ENCODE data around the gene COL4A6. TPM values are rescaled to one million over a fixed set of nuclear protein-coding genes. Genes with fewer than 3 reads are reported as not detected.

COL4A6 gene
- total and polyA plus RNA-seq, 2 experiments from 2014 or later, result 4.0 to 12.9 TPM

DNA sequence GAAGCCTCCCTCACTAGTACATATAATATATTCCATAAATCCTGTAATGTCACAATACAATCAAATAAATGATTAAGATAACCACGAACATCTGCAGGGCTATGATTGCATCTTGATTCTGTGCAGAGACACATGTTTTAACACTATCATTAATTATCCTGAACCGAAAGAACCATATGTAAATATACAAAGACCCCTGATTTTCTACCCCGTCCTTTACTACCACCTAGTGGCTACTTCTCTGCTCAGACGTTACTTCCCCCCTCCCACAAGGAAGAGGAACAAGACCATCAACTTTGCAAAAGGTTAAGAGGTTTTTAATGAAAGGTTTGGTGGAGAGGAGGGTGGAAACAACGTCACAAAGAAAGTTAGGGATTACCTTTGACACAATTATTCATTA is 134.0 kb downstream of the COL4A6 start:
- H3K4me3 ChIP-seq, result no peak overlapping the region
- H3K9me3 ChIP-seq (ENCODE audit: low read depth), result no peaks in the 10 kb centered on the region
- H3K27ac ChIP-seq, result no peak overlapping the region
- no peaks in the 10 kb centered on the region for H3K27me3 ChIP-seq
- no peaks in the 10 kb centered on the region for H4K20me1 ChIP-seq (ENCODE audit: insufficient read depth, poor library complexity, severe bottlenecking)
- H3K36me3 ChIP-seq (replicated peaks; ENCODE audit: insufficient read depth, low read depth), result no peaks in the 10 kb centered on the region
- 31% methylated on average over 5 of the region's 5 CpGs for WGBS (ENCODE audit: low lambda C conversion rate, missing lambda C conversion rate)
- no peak for DNase-seq (ENCODE audit: low spot score)
- TF ChIP-seq, protein P1, sequence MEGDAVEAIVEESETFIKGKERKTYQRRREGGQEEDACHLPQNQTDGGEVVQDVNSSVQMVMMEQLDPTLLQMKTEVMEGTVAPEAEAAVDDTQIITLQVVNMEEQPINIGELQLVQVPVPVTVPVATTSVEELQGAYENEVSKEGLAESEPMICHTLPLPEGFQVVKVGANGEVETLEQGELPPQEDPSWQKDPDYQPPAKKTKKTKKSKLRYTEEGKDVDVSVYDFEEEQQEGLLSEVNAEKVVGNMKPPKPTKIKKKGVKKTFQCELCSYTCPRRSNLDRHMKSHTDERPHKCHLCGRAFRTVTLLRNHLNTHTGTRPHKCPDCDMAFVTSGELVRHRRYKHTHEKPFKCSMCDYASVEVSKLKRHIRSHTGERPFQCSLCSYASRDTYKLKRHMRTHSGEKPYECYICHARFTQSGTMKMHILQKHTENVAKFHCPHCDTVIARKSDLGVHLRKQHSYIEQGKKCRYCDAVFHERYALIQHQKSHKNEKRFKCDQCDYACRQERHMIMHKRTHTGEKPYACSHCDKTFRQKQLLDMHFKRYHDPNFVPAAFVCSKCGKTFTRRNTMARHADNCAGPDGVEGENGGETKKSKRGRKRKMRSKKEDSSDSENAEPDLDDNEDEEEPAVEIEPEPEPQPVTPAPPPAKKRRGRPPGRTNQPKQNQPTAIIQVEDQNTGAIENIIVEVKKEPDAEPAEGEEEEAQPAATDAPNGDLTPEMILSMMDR (IDR thresholded peaks at IDR 0.05; ENCODE audit: poor library complexity), result peak; percentile 46
- TF ChIP-seq EZH2 (IDR thresholded peaks at IDR 0.05; ENCODE audit: borderline replicate concordance) (no peak), EZH2phosphoT487 (IDR thresholded peaks at IDR 0.05; ENCODE audit: low read depth, severe bottlenecking, unreplicated experiment) (no peak)
- no peak overlapping the region for H2AFZ ChIP-seq
- H3K79me2 ChIP-seq, result no peaks in the 10 kb centered on the region
- H3K4me2 ChIP-seq, result peak overlapping the region; percentile 1
- peaks cover 6% of the 10 kb centered on the region for H3K4me1 ChIP-seq (ENCODE audit: insufficient read depth)
- H3K9me2 ChIP-seq (replicated peaks; ENCODE audit: insufficient read depth), result no peaks in the 10 kb centered on the region

DNA sequence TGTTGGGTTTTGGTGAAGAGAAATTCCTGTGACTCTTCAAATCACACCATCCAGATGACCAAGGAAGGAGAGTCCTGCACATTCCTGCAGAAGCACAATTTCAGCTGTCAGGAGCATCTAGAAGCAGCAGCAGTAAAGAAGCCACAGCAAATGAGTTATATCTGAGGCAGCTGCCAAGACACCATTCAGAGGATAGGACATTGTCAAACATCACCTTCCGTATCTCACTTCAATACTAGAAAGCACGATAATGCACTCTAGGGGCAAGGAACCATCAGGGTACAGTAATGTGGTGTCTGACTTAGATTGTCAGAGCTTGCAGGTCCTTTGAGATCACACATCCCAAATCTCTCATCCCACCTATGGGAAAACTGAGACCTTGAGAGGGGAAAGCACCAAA is 134.5 kb downstream of the COL4A6 start:
- no peak overlapping the region for H2AFZ ChIP-seq
- H3K9me2 ChIP-seq (replicated peaks; ENCODE audit: insufficient read depth), result no peaks in the 10 kb centered on the region
- 69% methylated on average over 2 of the region's 2 CpGs for WGBS (ENCODE audit: low lambda C conversion rate, missing lambda C conversion rate)
- peak overlapping the region; percentile 1 for H3K4me2 ChIP-seq
- no peak overlapping the region for H3K4me3 ChIP-seq
- no peaks in the 10 kb centered on the region for H3K27me3 ChIP-seq
- no peaks in the 10 kb centered on the region for H3K36me3 ChIP-seq (replicated peaks; ENCODE audit: insufficient read depth, low read depth)
- no peaks in the 10 kb centered on the region for H4K20me1 ChIP-seq (ENCODE audit: insufficient read depth, poor library complexity, severe bottlenecking)
- H3K79me2 ChIP-seq, result no peaks in the 10 kb centered on the region
- no peak for TF ChIP-seq EZH2phosphoT487 (IDR thresholded peaks at IDR 0.05; ENCODE audit: low read depth, severe bottlenecking, unreplicated experiment)
- TF ChIP-seq, protein P1 (IDR thresholded peaks at IDR 0.05; ENCODE audit: poor library complexity), result no peak
- TF ChIP-seq EZH2 (IDR thresholded peaks at IDR 0.05; ENCODE audit: borderline replicate concordance), result no peak
- no peak overlapping the region for H3K27ac ChIP-seq
- no peaks in the 10 kb centered on the region for H3K9me3 ChIP-seq (ENCODE audit: low read depth)
- no peak for DNase-seq (ENCODE audit: low spot score)
- peaks cover 8% of the 10 kb centered on the region for H3K4me1 ChIP-seq (ENCODE audit: insufficient read depth)

DNA sequence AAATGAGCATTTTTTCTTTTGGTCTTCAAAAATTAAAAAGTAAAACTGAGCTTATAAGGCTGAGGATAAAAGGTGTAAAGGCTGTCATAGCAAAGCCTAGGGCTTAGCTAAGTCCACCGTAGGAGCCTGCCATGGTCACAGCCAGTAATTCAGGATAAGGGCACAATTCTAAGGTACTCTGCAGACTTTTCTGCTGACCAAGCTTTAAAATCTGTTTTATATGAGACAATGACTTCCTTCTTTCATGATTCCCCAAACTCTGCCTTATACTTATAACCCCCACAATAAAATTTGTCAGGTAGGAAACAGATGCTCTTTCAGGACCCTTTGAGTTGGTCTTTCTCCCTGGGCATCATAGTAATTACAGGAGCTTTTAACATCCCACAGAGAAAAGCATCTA is 138.5 kb downstream of the COL4A6 start:
- H3K36me3 ChIP-seq (replicated peaks; ENCODE audit: insufficient read depth, low read depth), result no peaks in the 10 kb centered on the region
- no peak for DNase-seq (ENCODE audit: low spot score)
- H3K27me3 ChIP-seq, result no peaks in the 10 kb centered on the region
- H3K4me2 ChIP-seq, result peak overlapping the region; percentile 1
- H4K20me1 ChIP-seq (ENCODE audit: insufficient read depth, poor library complexity, severe bottlenecking), result no peaks in the 10 kb centered on the region
- TF ChIP-seq EZH2 (IDR thresholded peaks at IDR 0.05; ENCODE audit: borderline replicate concordance) (no peak), EZH2phosphoT487 (IDR thresholded peaks at IDR 0.05; ENCODE audit: low read depth, severe bottlenecking, unreplicated experiment) (no peak)
- TF ChIP-seq, protein P1 (IDR thresholded peaks at IDR 0.05; ENCODE audit: poor library complexity), result no peak
- WGBS (ENCODE audit: low lambda C conversion rate, missing lambda C conversion rate), result 71% methylated on average over 1 of the region's 1 CpG
- H3K27ac ChIP-seq, result peak overlapping the region; percentile 69
- no peaks in the 10 kb centered on the region for H3K9me3 ChIP-seq (ENCODE audit: low read depth)
- peaks cover 20% of the 10 kb centered on the region for H3K4me1 ChIP-seq (ENCODE audit: insufficient read depth)
- no peaks in the 10 kb centered on the region for H3K79me2 ChIP-seq
- no peaks in the 10 kb centered on the region for H3K9me2 ChIP-seq (replicated peaks; ENCODE audit: insufficient read depth)
- no peak overlapping the region for H3K4me3 ChIP-seq
- H2AFZ ChIP-seq, result no peak overlapping the region

Data from hepatocyte (in vitro differentiated cells).